GM18508 (cell line): ENCODE data around the gene LAMC2.
"Not testable (repeated sequence)": the region's sequence is repeated elsewhere in the genome, so short reads cannot be mapped to it uniquely, and the experiment has no call there.

ENCODE experiments used
- ATAC-seq: cut with Tn5 transposase; IDR thresholded peaks from one replicate; pipeline ENCODE4 v1.9.1; 2021; ENCODE audit warnings: moderate number of reproducible peaks; ENCODE audit not compliant: insufficient read depth, unreplicated experiment

LAMC2 gene

DNA sequence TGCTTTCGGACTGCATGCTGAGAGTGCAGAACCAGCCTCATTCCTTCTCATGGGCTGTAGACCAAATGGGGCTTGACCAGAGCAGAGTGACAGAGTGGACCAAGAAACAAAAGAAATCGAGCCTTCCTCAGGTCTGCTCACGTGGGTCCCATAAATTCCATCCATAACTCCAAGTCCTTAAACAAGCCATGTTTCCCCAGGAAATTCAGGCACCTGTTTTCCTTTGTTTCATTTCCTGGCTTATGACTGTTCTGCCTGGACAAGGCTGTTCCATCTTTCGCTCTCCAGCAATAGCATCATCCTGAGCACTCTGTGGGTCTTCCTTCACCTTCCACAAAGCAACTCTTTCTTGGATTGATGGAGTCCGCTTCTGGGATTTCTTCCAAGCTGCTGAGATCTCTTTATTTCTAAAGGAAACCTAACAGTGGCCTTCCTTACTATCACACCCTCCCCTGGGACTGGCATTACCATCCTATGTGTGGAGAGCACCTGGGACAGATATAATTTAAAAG, 63.9 kb downstream of the LAMC2 start:
- ATAC-seq, result no peak

DNA sequence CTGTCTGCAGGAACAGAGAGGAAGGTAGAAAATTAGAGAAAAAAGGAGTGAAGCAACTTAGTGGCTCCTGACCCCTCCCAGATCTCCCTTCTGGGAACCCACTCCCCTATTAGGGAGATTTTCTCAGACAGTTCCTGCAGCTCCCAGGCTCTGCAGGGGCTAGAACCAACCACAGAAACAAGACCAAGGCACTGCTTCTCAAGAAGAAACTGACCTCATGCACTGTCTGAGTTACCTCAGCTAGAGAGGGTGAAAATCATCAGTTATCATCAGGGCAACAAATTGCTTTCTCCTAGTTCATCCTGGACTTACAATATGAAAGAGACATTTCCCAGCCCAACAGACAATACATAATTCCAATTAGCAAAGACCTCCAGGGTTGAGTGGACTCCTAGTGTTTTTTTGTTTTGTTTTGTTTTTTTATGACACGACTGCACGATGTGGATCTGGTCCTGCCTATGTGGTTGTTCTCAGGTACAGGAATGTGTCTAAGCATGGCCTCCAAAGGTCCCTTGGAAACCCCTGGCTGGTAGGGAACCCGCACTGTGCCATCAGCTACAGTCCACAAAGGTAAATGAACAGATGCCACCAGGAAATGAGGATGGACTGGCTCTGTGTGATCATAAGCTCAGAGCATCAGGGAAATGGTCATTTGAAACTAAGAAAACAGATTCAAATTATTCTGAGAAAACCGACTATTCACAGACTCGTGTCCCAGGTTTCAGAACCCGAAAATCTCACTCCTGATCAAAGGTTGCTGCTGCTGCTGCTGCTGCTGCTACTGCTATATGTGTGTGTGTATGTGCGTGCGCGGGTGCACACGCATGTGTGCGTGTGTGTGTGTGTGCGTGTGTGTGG, 65.3 kb downstream of the LAMC2 start:
- ATAC-seq, result no peak

GRCh38 chr1:183251959-183252450, 65.9 kb downstream of the LAMC2 start:
- ATAC-seq, result no peak

GRCh38 chr1:183255073-183255472, 69.0 kb downstream of the LAMC2 start:
- ATAC-seq, result no peak

GRCh38 chr1:183259924-183260323, 73.9 kb downstream of the LAMC2 start:
- ATAC-seq, result no peak

DNA sequence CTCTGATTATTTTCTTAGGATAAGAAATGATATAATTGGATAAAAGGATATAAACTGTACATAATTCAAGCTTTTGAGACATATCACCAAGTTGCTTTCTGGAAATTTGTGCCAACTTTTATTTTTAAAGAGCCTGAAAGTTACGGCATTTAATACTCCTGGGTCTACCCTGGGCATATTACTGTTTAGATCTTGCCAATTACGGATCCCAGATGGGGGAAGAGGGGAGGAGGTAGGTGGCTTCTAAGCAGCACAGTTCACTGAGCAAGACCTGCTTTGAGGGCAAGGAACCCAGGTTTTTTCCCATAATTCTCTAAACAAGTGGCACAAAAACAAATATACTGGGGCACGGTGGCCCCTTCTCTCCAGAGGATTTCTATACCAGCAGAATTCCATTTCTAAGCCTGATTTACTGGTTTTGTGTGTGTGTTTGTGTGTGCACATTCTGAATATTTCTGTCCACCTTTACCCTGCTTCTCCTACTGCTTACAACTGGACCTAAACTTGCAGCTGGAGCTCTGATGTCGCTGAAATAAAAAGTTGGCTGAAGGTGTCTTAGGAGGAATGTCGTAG, 76.7 kb downstream of the LAMC2 start:
- no peak for ATAC-seq

- no peak for ATAC-seq
Observed at GRCh38 chr1:183263886-183264602, 78.0 kb downstream of the LAMC2 start.

DNA sequence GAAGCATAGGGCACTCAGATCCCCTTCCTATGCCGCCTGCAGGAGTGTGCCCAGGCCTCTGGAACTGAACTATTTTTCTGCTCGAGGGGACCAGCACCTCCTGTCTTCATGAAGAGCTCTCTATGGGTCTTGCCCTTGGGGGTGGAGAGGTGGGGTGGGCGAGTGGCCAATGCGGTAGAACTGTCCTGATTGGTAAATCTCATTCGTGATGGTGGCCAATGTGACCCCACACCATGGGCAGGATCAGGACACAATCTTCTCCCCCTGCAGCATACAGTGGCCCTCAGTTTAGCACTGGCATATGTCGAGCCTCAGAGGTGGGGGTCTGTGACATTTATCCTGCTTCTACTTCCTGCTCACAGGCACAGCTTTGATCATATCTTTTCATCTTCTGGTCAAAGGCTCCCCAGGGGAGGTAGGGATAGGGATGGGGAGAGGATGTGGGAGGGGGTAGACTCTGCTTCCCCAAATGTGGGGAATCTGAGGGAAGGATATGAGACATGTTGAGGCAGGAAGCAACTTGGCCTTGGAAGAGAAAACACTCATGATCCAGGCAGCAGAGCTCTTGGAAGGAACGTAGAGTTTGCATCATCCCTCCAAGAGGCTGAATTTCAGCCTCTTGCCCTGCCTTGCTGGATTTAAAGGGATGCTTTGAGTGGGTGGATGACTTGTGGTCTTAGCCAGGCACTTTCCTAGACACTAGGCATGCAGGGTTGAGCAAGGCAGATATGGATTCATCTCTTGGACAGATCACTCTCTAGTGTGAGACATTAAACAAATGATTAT, 81.8 kb downstream of the LAMC2 start:
- no peak for ATAC-seq

- ATAC-seq, result no peak
Observed at GRCh38 chr1:183270541-183271141, 84.6 kb downstream of the LAMC2 start.

DNA sequence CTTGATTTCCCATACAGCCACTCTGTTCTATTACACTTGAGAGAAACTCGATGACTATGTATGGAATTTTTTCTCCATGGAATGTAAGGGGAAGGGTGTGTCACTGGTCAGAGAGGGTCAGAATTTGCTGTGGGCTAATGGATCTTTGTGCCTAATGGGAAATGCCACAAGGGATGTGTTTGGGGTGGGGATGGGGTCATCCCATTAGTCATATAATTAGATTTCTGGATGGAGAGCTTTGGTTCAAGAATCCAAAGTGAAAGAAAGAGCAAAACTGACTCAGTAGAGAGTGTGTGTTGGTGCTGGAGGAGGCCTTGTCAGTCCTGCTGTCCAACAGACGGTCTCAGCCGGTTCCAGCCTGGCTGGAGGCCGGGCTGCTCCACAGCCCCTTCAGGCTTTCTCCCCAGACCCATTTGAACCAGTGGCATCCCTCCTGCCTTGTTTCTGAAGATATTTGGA, 86.4 kb downstream of the LAMC2 start:
- no peak for ATAC-seq

DNA sequence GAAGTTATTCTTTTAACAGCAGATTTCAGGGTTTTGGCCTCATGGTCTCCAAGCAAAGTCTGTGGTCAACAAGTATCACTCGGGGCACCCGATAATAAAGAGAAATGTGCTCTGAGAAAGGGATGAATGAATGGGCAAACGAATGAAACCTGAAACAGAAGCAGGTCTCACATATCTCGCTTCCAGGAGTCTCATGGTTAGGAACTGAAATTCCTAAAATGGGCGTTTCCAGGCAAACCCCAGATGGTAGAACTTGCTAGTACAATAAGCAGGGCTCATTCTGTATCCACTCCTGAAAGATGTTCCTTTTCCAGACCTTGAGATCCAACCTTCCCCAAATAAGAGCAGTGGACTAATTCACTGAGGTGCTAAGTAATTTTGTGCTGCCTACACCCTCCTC, 87.2 kb downstream of the LAMC2 start:
- ATAC-seq, result no peak

- not testable (repeated sequence) for ATAC-seq
Observed at GRCh38 chr1:183273984-183274383, 87.9 kb downstream of the LAMC2 start.

- ATAC-seq, result no peak
Observed at GRCh38 chr1:183274836-183275235, 88.8 kb downstream of the LAMC2 start.

DNA sequence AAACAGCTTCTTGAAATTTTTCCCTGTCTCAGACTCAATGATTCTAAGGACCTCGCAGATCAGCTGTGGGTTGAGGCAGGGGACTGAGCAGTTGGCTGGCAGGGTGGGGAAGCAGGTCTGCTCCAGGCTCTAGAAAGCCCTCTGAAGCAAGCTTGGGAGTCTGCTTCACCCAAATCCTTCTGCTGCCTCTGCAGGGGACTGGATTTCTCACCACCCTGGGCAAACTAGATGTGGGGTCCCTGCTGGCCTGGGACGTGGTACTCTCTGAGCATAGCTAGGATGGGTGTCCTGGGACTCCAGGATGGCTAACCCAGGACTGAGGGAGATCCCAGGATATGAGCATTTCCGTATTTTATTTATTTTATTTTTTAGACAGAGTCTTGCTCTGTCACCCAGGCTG, 89.3 kb downstream of the LAMC2 start:
- ATAC-seq, result no peak

- ATAC-seq, result no peak
Observed at GRCh38 chr1:183276386-183277080, 90.5 kb downstream of the LAMC2 start.

- no peak for ATAC-seq
Observed at GRCh38 chr1:183277821-183278738, 92.0 kb downstream of the LAMC2 start.

- no peak for ATAC-seq
Observed at GRCh38 chr1:183278739-183279591, 92.9 kb downstream of the LAMC2 start.
